ENCODE data around the gene WTIP.

WTIP gene

GRCh38 chr19:34519602-34520001 is 38.0 kb downstream of the WTIP start:
- no peak for TF ChIP-seq CTCF (IDR thresholded peaks at IDR 0.05; ENCODE audit: borderline replicate concordance, insufficient read depth, low read depth, low read length)
- H3K4me3 ChIP-seq (ENCODE audit: low read depth, low read length), result no peak overlapping the region

DNA sequence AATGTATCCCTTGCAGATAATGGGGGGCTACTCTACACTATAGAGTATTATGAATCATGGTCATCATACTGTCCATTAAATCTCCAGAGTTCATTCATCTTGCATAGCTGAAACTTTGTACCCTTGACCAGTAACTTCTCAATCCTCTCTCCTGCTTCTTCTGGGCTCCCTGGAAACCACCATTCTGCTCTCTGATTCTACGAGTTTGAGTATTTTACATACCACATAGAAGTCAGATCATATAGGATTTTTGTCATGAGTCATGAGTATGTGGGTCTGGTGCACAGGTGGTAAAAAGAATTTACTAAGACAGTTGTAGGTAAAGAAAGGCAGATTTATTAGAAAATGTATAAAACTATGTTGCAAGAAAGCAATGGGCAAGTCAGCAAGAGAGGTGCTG is 41.9 kb downstream of the WTIP start:
- no peak overlapping the region for H3K4me3 ChIP-seq (ENCODE audit: low read depth, low read length)
- no peak for TF ChIP-seq CTCF (IDR thresholded peaks at IDR 0.05; ENCODE audit: borderline replicate concordance, insufficient read depth, low read depth, low read length)

DNA sequence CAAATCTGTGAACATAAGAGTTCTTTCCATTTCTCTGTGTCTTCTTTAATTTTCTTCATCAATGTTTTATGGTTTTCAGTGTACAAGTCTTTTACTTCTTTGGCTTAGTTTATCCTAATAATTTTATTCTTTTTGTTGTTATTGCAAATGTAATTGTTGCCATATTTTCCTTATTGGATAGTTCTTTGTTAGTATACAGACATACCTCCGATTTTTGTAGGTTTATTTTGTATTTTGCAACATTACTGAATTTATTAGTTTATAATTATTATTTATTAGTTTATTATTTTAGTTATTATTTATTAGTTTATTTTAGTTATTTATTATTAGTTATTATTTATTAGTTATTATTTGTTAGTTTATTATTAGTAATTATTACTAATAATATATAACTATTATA is 43.4 kb downstream of the WTIP start:
- H3K4me3 ChIP-seq (ENCODE audit: low read depth, low read length), result no peak overlapping the region
- no peak for TF ChIP-seq CTCF (IDR thresholded peaks at IDR 0.05; ENCODE audit: borderline replicate concordance, insufficient read depth, low read depth, low read length)

- H3K4me3 ChIP-seq (ENCODE audit: low read depth, low read length), result no peak overlapping the region
- no peak for TF ChIP-seq CTCF (IDR thresholded peaks at IDR 0.05; ENCODE audit: borderline replicate concordance, insufficient read depth, low read depth, low read length)
Measured at GRCh38 chr19:34534206-34534605, 52.6 kb downstream of the WTIP start.

DNA sequence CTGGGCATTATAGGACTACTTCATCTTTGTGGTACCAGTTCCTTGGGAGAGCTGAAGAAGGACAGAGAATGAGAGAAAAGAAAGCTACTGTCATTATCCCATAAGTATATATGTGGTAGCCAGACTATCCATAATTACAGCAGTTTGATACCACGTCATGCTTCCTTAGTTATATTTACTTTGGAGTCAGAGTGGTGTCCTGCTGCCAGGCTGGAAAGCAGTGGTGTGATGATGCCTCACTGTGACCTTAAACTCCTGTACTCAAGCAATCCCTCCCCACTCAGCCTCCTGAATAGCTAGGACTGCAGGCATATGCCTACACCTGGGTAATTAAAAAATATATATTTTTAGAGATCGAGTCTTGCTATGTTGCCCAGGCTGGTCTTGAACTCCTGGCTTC is 57.8 kb downstream of the WTIP start:
- no peak for TF ChIP-seq CTCF (IDR thresholded peaks at IDR 0.05; ENCODE audit: borderline replicate concordance, insufficient read depth, low read depth, low read length)
- no peak overlapping the region for H3K4me3 ChIP-seq (ENCODE audit: low read depth, low read length)

- H3K4me3 ChIP-seq (ENCODE audit: low read depth, low read length), result no peak overlapping the region
- TF ChIP-seq CTCF (IDR thresholded peaks at IDR 0.05; ENCODE audit: borderline replicate concordance, insufficient read depth, low read depth, low read length), result no peak
Measured at GRCh38 chr19:34540811-34541557, 59.4 kb downstream of the WTIP start.

GRCh38 chr19:34549833-34550232 is 68.3 kb downstream of the WTIP start:
- H3K4me3 ChIP-seq (ENCODE audit: low read depth, low read length), result no peak overlapping the region
- TF ChIP-seq CTCF (IDR thresholded peaks at IDR 0.05; ENCODE audit: borderline replicate concordance, insufficient read depth, low read depth, low read length), result no peak
